ENCODE results near the gene SNX33.

- no peak for TF ChIP-seq CTCF (optimal IDR thresholded peaks at IDR 0.05 in 1 of 3, IDR thresholded peaks at IDR 0.05 in 1 of 3, conservative IDR thresholded peaks at IDR 0.05 in 1 of 3; ENCODE audit: extremely low read depth in 1 of 3, insufficient read depth in 2 of 3, low read length in 3 of 3)
- TF ChIP-seq EZH2 (IDR thresholded peaks at IDR 0.05; ENCODE audit: low read length): no peak
These were observed 8.6 kb downstream of the SNX33 start for GRCh38 chr15:75656331-75656730.

Data from keratinocyte (primary cell).